Measurements from ENCODE around the gene ARHGAP19. TPM values are rescaled to one million over a fixed set of nuclear protein-coding genes. Genes with fewer than 3 reads are reported as not detected.

Gene ARHGAP19
- total RNA-seq, 1 donor from 2014 or later, result 11.4 TPM

DNA sequence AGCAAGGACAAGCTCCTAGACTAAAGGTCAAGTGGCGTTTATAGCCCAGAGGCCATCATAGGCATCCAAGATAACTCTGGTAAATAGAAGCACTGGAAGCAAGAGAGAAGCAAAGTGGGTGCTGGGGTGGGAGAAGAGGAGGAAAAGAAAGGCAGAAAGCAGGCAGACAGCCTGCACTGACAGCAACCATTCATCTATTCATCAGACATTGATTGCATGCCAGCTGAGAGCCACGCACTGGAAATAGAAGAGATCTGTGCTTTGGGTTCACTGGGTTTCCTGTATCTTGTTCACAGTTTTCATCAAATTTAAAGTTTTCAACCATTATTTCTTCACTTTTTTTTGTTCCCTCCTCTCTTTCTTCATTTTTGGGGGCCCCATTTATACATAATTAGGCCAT lies 102.0 kb downstream of the ARHGAP19 start:
- DNase-seq, result no peak

DNA sequence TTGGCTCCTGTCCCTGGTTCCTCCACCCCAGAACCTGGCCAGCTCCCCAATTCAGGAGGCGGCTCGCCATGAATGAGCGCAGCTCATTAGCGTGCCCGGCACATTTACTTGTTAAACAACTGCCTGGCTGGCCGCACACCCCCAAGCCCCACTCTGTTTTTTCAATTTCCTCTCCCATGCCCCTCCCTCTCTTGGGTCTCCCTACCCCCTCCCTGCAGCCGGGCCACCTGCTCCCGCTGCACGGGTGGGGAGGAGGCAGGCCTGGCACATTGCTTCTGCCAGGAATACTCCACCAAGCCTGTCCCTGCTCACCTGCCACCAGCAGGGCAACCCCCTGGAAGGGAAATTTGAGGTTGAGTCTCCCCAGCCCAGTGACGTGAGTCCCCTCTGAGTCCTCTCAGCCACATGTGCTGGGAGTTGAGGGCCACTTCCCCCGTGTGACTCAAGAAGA lies 104.2 kb downstream of the ARHGAP19 start:
- no peak for DNase-seq

DNA sequence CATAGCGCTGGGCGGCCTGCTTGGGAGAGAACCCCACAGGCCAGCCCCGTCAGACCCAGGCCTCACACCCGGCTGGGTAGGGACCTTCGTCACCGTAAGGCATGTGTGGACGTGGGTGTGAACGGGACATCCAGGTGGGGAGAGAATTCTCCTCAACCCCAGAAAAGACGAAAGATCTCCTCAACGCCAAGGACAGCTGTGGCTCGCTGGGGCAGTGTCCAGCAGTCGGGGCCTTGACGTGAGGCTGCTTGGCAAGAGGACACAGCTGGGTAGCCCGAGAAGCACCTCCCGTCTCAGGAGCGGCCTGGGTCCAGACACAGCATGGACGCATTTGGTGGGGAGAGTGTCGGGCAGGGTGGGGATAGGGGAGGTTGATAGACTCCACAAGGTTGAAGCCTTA lies 105.5 kb downstream of the ARHGAP19 start:
- DNase-seq, result no peak

DNA sequence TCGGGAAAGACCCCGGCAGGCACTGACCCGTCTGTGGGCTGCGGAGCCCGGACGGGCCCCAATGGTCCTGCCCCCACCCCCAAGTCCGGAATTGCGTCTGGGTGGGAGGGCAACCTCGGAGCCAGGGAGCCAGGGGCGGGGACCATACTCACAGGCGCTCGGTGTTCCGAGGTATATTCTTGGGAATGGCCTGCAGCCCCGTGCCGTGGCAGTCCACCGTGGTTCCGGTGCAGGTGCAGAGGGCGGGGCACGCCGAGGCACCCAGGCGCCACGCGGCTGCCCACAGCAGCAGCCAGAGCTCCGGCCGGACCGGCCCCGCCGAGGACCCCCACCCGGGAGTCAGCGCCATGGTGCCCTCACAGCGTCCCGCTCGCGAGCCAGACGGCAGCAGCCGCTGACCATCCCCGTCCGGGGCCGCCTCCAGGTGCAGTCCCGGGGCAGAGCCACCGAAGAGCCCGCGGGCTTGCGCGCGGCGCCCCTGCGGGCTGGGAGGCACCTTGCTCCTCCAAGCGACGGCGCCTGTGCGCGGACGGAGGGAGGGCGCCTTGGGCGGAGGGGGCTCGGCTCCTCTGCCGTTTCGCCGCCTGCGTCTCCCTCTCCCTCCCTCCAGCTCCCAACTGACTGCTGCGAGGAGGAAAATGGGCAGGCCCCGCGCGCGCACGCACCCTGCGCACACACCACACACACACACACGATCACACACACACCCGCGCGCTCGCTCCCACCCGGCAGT lies 106.9 kb downstream of the ARHGAP19 start, which contains the start of gene SLIT1:
Gene SLIT1 (minus strand): TSS at position 634 of the 733 bp plus-strand sequence. CDS start 285 bp downstream, at position 349.
- DNase-seq, result no peak

DNA sequence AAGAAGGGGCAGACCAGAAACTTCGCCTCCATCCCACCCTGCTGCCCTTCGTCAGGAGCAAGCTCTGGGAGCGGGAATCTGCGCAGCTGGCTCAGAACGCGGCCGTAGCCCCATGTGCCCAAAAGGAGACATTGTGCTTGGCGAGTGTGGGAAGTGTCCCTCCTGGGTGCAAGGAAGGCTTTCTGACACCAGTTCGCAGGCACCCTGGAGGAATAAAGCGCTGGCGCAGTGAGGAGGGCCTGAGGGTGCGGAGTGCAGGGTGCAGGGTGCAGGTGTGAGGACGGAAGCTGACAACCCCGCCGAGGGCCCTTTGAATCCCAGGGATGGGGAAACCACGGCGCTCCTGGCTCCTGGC lies 107.5 kb downstream of the ARHGAP19 start:
- DNase-seq, result no peak

DNA sequence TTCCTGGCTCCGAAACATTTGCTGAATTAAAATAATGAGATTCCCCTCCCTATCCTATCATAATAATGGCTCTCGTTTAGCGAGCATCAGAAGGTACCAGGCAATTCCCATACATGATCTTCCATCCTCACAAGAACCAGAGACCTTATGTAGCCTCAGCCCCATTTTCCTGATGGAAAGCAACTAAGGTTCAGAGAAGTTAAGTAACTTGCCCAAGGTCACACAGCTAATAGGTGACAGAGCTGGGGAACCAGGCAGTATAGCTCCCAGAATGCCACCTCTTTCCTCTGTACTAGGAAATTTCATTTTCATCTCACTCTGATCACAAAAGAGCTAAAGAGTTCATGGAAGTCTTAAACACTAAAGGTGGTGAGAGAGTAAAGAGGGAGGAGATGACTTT lies 109.1 kb downstream of the ARHGAP19 start:
- no peak for DNase-seq

DNA sequence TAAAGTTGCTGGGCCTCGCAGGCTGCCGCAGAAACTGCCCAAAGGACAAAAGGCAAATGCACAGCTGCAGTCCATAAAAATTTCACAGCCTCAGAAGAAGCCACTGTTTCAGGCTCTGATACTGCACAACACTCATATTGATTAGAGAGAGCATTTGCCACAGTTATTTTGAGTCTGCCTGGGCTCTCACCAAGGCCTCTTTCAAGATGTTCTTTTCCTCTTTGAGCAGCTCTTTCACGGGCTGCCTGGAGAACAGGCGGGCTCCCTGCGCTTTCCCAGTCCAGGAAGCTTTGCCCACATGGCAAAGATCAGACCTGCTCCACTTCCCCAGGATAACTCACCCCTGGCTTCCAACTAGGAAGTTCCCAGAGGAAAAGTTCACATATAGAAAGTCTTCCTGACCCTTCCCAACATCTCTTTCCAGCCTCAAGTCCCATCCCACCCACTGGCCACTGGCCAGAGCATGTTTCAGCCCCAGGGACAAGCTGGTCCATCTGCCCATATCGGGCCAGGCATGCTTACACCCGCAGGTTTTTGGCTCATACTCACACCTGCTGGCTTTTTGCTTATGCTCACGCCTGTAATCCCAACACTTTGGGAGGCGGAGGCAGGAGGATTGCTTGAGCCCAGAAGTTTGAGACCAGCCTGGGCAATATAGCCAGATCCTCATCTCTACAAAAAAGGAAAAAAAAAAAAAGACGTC lies 110.0 kb downstream of the ARHGAP19 start:
- no peak for DNase-seq

DNA sequence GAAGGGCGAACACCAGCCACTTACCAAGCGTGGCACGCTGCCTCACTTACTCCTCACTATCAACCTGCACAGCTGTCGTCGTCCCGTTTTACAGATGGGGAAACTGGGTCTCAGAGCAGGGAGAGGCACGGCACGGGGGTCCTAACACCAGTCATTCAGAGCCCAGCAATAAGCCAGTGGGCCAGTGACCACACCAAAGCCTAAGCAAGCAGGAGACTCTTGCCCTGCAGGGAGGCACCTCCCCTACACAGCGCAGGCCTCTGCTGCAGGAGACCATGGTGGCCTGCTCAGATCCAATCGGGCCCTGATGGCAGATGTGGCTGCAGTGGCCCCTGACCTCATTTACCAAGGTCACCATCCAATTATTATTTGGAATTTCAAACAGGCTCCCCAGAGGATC lies 111.5 kb downstream of the ARHGAP19 start:
- DNase-seq, result no peak

DNA sequence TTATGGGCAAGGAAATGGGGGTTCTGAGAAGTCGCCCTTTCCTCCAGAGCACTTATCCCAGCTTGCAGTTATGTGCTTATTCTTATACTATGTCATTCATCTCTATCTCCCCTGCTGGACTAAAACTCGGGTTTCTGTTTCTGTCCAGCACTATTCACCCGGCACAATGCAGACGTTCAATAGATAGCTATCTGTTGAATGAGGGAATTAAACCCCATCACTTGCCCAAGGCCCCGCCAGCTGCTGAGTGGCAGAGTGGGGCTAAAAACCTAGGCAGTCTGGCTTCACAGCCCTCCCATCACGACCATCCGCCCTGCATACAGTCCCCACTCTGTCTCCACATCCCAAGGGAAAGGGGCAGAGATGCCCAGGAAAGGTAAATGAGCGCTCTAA lies 112.1 kb downstream of the ARHGAP19 start:
- DNase-seq, result no peak

DNA sequence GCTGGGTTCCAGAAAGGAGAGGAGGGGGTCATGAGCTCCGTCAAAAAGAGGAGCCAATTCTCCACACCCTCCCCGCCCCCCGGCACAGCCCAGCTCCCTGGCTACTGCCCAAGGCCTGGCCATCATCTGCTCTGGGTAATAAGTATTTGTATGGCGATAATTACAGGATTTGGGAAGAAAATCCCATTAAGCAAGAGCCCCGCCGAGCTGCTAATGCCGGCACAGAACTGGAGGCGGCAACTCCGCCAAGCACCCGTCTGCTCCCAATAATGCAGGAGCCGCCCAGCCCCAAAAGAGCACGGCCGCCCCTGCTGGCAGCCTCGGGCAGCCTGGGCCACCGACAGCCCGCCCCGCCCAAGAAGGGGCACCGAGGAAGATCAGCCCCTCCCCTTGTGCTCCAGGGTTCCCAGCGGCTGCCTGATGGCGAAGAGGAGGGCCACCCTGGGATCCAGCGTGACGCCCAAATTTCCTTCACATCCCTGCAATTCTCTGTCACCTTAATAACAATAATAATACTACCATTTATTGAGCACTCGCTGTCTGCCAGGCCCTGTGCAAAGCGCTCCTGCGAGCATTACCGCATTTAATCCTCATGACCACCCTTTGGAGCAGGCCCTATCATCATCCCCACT lies 112.6 kb downstream of the ARHGAP19 start:
- no peak for DNase-seq

DNA sequence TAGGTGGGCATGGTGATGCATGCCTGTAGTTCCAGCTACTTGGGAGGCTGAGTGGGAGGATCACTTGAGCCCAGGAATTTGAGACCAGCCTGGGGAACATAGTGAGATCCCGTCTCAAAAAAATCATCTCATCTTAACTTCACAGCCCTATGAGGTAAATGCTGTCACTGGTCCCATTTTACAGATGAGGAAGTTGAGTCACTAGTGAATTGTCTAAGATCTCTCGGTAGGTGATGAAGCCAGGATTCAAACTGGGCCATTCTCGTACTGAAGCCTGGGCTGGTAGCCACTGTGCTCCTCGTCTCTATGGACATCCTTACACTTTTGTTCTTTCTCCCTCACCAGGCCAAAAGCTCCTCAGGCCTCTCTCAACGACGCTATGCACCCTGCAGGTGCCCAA lies 113.1 kb downstream of the ARHGAP19 start:
- no peak for DNase-seq

DNA sequence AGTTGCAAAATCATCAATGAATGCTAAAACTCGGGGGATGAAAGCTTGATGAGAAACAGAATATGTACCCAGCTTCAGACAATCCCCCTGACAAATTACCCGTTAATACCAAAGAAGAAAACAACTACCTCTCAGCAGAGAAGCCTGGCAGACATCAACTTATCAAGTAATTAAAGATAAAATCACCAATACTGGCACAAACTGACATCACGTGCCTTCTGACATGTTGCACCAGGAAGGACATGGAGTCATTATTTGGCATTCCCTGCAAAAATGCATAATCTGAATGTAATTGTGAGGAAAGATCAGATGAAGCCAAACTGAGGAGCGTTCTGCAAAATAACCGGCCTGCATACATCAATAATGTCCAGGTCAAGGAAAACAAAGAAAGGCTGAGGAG lies 114.4 kb downstream of the ARHGAP19 start:
- peak; percentile 18 for DNase-seq

DNA sequence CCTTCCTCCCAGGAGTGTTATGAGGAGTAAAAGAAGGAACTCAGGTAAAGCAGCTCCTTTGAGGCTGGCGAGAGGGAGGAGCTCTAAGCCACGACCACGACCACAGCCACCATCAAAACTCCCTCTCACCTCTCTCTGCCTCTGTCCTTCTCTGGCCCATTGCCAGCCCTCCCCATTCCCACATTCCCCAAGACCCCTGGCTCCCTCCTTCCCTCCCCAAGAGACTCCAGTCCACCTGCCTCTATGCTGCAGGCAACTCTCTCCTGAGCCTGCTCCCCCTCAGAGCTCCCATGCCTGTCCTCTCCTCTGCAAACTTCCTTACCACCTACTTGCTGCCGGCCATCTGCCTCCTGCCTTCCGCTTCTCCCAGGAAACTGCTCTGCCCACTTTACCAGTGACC lies 116.2 kb downstream of the ARHGAP19 start:
- no peak for DNase-seq

DNA sequence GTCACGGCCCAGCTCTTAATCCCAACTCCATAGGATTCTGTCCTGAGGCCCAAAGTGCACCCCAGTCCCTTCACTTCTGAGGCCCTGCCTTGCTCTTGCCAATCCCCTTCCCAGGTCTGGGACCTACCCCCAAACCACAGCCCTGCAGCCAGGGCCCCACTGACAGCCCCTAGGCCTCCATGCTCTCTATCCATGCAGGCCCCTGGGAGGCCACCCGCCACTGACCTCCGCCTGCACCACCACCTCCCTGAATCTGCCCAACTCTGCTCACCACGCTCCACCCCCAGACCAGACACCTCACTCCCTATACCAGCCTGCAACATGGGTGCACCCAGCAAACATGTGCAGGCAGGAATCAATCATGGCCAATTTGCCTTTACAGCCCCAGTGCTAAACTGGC lies 116.9 kb downstream of the ARHGAP19 start:
- DNase-seq, result no peak

DNA sequence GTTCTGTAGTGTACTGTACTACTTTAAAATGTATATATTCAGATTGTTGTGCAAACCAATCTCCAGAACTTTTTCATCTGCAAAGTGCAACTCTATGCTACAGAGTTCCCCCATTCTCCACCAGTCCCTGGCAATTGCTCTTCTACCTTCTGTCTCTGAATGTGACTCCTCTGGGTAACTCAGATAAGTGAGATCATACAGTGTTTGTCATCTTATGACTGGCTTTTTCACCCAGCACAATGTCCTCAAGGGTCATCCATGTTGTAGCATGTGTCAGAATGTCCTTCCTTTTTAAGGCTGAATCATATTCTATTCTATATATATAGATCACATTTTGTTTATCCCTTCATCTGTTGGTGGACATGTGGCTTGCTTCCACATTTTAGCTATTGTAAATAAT lies 117.5 kb downstream of the ARHGAP19 start:
- no peak for DNase-seq

DNA sequence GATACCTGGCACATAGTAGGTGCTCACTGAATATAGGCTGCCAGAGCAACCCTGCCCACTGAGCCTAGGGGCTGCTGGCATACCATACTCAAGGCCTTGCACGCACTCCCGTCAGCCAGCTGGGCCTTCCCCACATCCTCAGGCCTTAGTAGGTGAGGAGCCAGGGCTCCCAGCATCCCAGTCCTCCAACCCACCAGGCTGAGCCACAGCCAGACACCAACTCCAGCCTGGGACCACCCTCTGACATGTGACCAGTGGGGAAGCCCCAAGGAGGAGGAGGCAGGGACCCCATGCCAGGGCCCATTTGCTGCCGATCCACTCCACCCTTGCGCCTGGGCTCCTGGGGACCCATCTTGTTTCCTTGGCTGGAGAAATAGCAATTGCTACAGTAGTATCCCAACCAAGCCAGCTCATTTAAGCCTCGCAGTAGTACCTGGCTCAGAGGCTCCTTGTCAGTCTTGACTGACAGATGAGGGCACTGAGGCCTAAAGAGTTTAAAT lies 118.1 kb downstream of the ARHGAP19 start:
- DNase-seq, result no peak

DNA sequence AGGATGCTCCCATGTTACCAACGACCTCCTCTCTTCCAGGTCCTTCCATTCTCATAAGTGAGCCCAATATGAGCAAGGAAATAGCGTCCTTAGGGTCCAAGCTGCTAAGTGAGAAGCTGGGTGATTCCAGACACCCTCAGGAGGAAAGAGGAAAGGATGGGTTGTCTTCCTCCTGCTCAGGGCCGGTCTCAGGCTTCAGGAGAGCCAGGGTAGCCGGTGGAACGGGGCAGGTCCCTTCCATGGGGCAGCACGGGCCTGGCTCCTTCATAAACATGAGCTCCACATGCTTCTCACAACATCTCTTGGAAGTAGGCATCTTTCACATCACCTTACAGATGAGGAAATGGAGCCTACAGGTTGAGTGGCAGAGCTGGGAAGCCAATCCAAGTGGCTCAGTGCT lies 119.4 kb downstream of the ARHGAP19 start:
- DNase-seq, result no peak

Other genes with a start within 250 kb of the ARHGAP19 start
- under 0.01 TPM in 1 of 2 replicates, not detected in the other for gene SLIT1, start 106.7 kb downstream of the ARHGAP19 start, total RNA-seq
- gene FRAT1, start 26.6 kb upstream of the ARHGAP19 start, total RNA-seq, result 5.4 and 6.6 TPM in 2 replicates
- gene FRAT2, start 42.1 kb upstream of the ARHGAP19 start, total RNA-seq, result 17.1 and 28.8 TPM in 2 replicates
- 10.4 and 20.3 TPM in 2 replicates for gene RRP12, start 108.7 kb upstream of the ARHGAP19 start, total RNA-seq
- gene PGAM1, start 133.6 kb upstream of the ARHGAP19 start, total RNA-seq, result 218 and 349 TPM in 2 replicates
- gene EXOSC1, start 153.4 kb upstream of the ARHGAP19 start, total RNA-seq, result 29.4 and 35.7 TPM in 2 replicates
- 38.7 and 39.8 TPM in 2 replicates for gene ZDHHC16, start 153.5 kb upstream of the ARHGAP19 start, total RNA-seq
- 95.5 and 102 TPM in 2 replicates for gene MMS19, start 205.8 kb upstream of the ARHGAP19 start, total RNA-seq
- 63.4 and 78.1 TPM in 2 replicates for gene UBTD1, start 206.3 kb upstream of the ARHGAP19 start, total RNA-seq

All from dermis blood vessel endothelial cell (primary cell).